ENCODE data around the gene EXOC4. TPM values are rescaled to one million over a fixed set of nuclear protein-coding genes. Genes with fewer than 3 reads are reported as not detected.
"Not testable (repeated sequence)": the region's sequence is repeated elsewhere in the genome, so short reads cannot be mapped to it uniquely, and the experiment has no call there.

Gene EXOC4
- total RNA-seq, 2 donors from 2014 or later: 53.5 to 62.3 TPM

- Mint-ChIP-seq H3K4me1 (no peaks in the 10 kb centered on the region), H3K36me3 (ENCODE audit: low read depth) (no peaks in the 10 kb centered on the region), H3K27me3 (no peaks in the 10 kb centered on the region), H3K9me3 (no peaks in the 10 kb centered on the region), H3K27ac (no peak overlapping the region), H3K4me3 (no peak overlapping the region)
- no peak for ATAC-seq (replicated peaks)
These were observed 734.7 kb downstream of the EXOC4 start for GRCh38 chr7:133987582-133987981.

- no peak for ATAC-seq (replicated peaks)
- Mint-ChIP-seq H3K27me3 (no peaks in the 10 kb centered on the region), H3K4me1 (no peaks in the 10 kb centered on the region), H3K36me3 (ENCODE audit: low read depth) (peaks cover 6% of the 10 kb centered on the region), H3K27ac (no peak overlapping the region), H3K9me3 (no peaks in the 10 kb centered on the region), H3K4me3 (no peak overlapping the region)
These were observed 740.7 kb downstream of the EXOC4 start for GRCh38 chr7:133993547-133993946.

GRCh38 chr7:133994100-133994499, 741.2 kb downstream of the EXOC4 start:
- ATAC-seq (replicated peaks); H3K27ac Mint-ChIP-seq; H3K27me3 Mint-ChIP-seq; H3K4me3 Mint-ChIP-seq; H3K9me3 Mint-ChIP-seq; H3K4me1 Mint-ChIP-seq: not testable (repeated sequence)
- peaks cover 10% of the 10 kb centered on the region for H3K36me3 Mint-ChIP-seq (ENCODE audit: low read depth)

GRCh38 chr7:133997463-133997862, 744.6 kb downstream of the EXOC4 start:
- H3K4me1 Mint-ChIP-seq: no peaks in the 10 kb centered on the region
- peaks cover 10% of the 10 kb centered on the region for H3K36me3 Mint-ChIP-seq (ENCODE audit: low read depth)
- no peaks in the 10 kb centered on the region for H3K9me3 Mint-ChIP-seq
- no peak overlapping the region for H3K4me3 Mint-ChIP-seq
- ATAC-seq (replicated peaks): no peak
- H3K27me3 Mint-ChIP-seq: no peaks in the 10 kb centered on the region
- no peak overlapping the region for H3K27ac Mint-ChIP-seq

GRCh38 chr7:133999178-133999577, 746.3 kb downstream of the EXOC4 start:
- ATAC-seq (replicated peaks): no peak
- no peak overlapping the region for H3K4me3 Mint-ChIP-seq
- H3K9me3 Mint-ChIP-seq: no peaks in the 10 kb centered on the region
- H3K27me3 Mint-ChIP-seq: no peaks in the 10 kb centered on the region
- H3K27ac Mint-ChIP-seq: no peak overlapping the region
- peaks cover 10% of the 10 kb centered on the region for H3K36me3 Mint-ChIP-seq (ENCODE audit: low read depth)
- H3K4me1 Mint-ChIP-seq: no peaks in the 10 kb centered on the region

- Mint-ChIP-seq H3K27me3 (no peaks in the 10 kb centered on the region), H3K4me1 (no peaks in the 10 kb centered on the region), H3K9me3 (peaks cover 3% of the 10 kb centered on the region), H3K27ac (no peak overlapping the region), H3K4me3 (no peak overlapping the region), H3K36me3 (ENCODE audit: low read depth) (peaks cover 38% of the 10 kb centered on the region)
- no peak for ATAC-seq (replicated peaks)
These were observed 752.1 kb downstream of the EXOC4 start for GRCh38 chr7:134004829-134005505.

GRCh38 chr7:134009314-134010110, 756.6 kb downstream of the EXOC4 start:
- Mint-ChIP-seq H3K36me3 (ENCODE audit: low read depth) (peaks cover 54% of the 10 kb centered on the region), H3K9me3 (peaks cover 3% of the 10 kb centered on the region), H3K27me3 (no peaks in the 10 kb centered on the region), H3K4me3 (no peak overlapping the region), H3K4me1 (no peaks in the 10 kb centered on the region), H3K27ac (no peak overlapping the region)
- no peak for ATAC-seq (replicated peaks)

GRCh38 chr7:134013249-134013648, 760.4 kb downstream of the EXOC4 start:
- no peak overlapping the region for H3K27ac Mint-ChIP-seq
- H3K27me3 Mint-ChIP-seq: no peaks in the 10 kb centered on the region
- no peak overlapping the region for H3K4me3 Mint-ChIP-seq
- peaks cover 32% of the 10 kb centered on the region for H3K36me3 Mint-ChIP-seq (ENCODE audit: low read depth)
- H3K4me1 Mint-ChIP-seq: no peaks in the 10 kb centered on the region
- H3K9me3 Mint-ChIP-seq: no peaks in the 10 kb centered on the region
- no peak for ATAC-seq (replicated peaks)

GRCh38 chr7:134014935-134015334, 762.1 kb downstream of the EXOC4 start:
- Mint-ChIP-seq H3K36me3 (ENCODE audit: low read depth) (peaks cover 16% of the 10 kb centered on the region), H3K9me3 (no peaks in the 10 kb centered on the region), H3K4me1 (no peaks in the 10 kb centered on the region), H3K4me3 (no peak overlapping the region), H3K27me3 (no peaks in the 10 kb centered on the region), H3K27ac (no peak overlapping the region)
- no peak for ATAC-seq (replicated peaks)

- H3K4me1 Mint-ChIP-seq: no peaks in the 10 kb centered on the region
- H3K27ac Mint-ChIP-seq: no peak overlapping the region
- no peak for ATAC-seq (replicated peaks)
- no peaks in the 10 kb centered on the region for H3K9me3 Mint-ChIP-seq
- H3K27me3 Mint-ChIP-seq: no peaks in the 10 kb centered on the region
- peaks cover 2% of the 10 kb centered on the region for H3K36me3 Mint-ChIP-seq (ENCODE audit: low read depth)
- H3K4me3 Mint-ChIP-seq: no peak overlapping the region
These were observed 763.5 kb downstream of the EXOC4 start for GRCh38 chr7:134016223-134016941.

GRCh38 chr7:134016942-134017303, 764.0 kb downstream of the EXOC4 start:
- no peaks in the 10 kb centered on the region for H3K27me3 Mint-ChIP-seq
- no peak overlapping the region for H3K27ac Mint-ChIP-seq
- no peaks in the 10 kb centered on the region for H3K4me1 Mint-ChIP-seq
- H3K36me3 Mint-ChIP-seq (ENCODE audit: low read depth): no peaks in the 10 kb centered on the region
- H3K4me3 Mint-ChIP-seq: no peak overlapping the region
- H3K9me3 Mint-ChIP-seq: no peaks in the 10 kb centered on the region
- ATAC-seq (replicated peaks): no peak

GRCh38 chr7:134018306-134018705, 765.4 kb downstream of the EXOC4 start:
- H3K9me3 Mint-ChIP-seq: no peaks in the 10 kb centered on the region
- no peak overlapping the region for H3K27ac Mint-ChIP-seq
- no peaks in the 10 kb centered on the region for H3K36me3 Mint-ChIP-seq (ENCODE audit: low read depth)
- no peak for ATAC-seq (replicated peaks)
- no peaks in the 10 kb centered on the region for H3K4me1 Mint-ChIP-seq
- no peak overlapping the region for H3K4me3 Mint-ChIP-seq
- no peaks in the 10 kb centered on the region for H3K27me3 Mint-ChIP-seq

GRCh38 chr7:134019251-134019650, 766.4 kb downstream of the EXOC4 start:
- no peaks in the 10 kb centered on the region for H3K27me3 Mint-ChIP-seq
- H3K4me1 Mint-ChIP-seq: no peaks in the 10 kb centered on the region
- H3K27ac Mint-ChIP-seq: no peak overlapping the region
- ATAC-seq (replicated peaks): no peak
- H3K9me3 Mint-ChIP-seq: no peaks in the 10 kb centered on the region
- no peak overlapping the region for H3K4me3 Mint-ChIP-seq
- H3K36me3 Mint-ChIP-seq (ENCODE audit: low read depth): no peaks in the 10 kb centered on the region

GRCh38 chr7:134021836-134022235, 769.0 kb downstream of the EXOC4 start:
- no peak overlapping the region for H3K4me3 Mint-ChIP-seq
- ATAC-seq (replicated peaks): no peak
- peaks cover 5% of the 10 kb centered on the region for H3K9me3 Mint-ChIP-seq
- peaks cover 5% of the 10 kb centered on the region for H3K36me3 Mint-ChIP-seq (ENCODE audit: low read depth)
- H3K4me1 Mint-ChIP-seq: no peaks in the 10 kb centered on the region
- no peaks in the 10 kb centered on the region for H3K27me3 Mint-ChIP-seq
- H3K27ac Mint-ChIP-seq: no peak overlapping the region
